HG02623 (cell line): ENCODE measurements around the gene TMEM175.

Experiments used
- ATAC-seq: cut with Tn5 transposase; IDR thresholded peaks from one replicate; pipeline ENCODE4 v1.9.1; 2021; ENCODE audit warnings: moderate library complexity; ENCODE audit not compliant: unreplicated experiment

TMEM175 gene

GRCh38 chr4:898869-899555 is 33.2 kb upstream of the TMEM175 start:
- ATAC-seq, result no peak

- ATAC-seq, result no peak
Observed at GRCh38 chr4:899556-899906, 32.7 kb upstream of the TMEM175 start.

- ATAC-seq, result no peak
Observed at GRCh38 chr4:900073-900472, 32.2 kb upstream of the TMEM175 start.

- no peak for ATAC-seq
Observed at GRCh38 chr4:900721-901120, 31.5 kb upstream of the TMEM175 start.

- ATAC-seq, result no peak
Observed at GRCh38 chr4:901192-901910, 30.9 kb upstream of the TMEM175 start.

GRCh38 chr4:903066-904046 is 28.9 kb upstream of the TMEM175 start:
- no peak for ATAC-seq

GRCh38 chr4:905485-906338 is 26.5 kb upstream of the TMEM175 start:
- no peak for ATAC-seq

GRCh38 chr4:906339-907102 is 25.7 kb upstream of the TMEM175 start:
- ATAC-seq, result no peak

GRCh38 chr4:907103-907400 is 25.2 kb upstream of the TMEM175 start:
- ATAC-seq, result no peak

- no peak for ATAC-seq
Observed at GRCh38 chr4:907691-908425, 24.4 kb upstream of the TMEM175 start.

- ATAC-seq, result no peak
Observed at GRCh38 chr4:909131-909571, 23.1 kb upstream of the TMEM175 start.

GRCh38 chr4:909821-910220 is 22.4 kb upstream of the TMEM175 start:
- ATAC-seq, result no peak

GRCh38 chr4:910366-911091 is 21.7 kb upstream of the TMEM175 start:
- no peak for ATAC-seq

- no peak for ATAC-seq
Observed at GRCh38 chr4:911221-911751, 21.0 kb upstream of the TMEM175 start.

GRCh38 chr4:911871-912490 is 20.3 kb upstream of the TMEM175 start:
- no peak for ATAC-seq

- no peak for ATAC-seq
Observed at GRCh38 chr4:912548-913279, 19.5 kb upstream of the TMEM175 start.

- ATAC-seq, result no peak
Observed at GRCh38 chr4:913280-913618, 19.0 kb upstream of the TMEM175 start.
